DMS79 treated with DMSO at 0.1 percent for 48 hours (cell line): ENCODE data around the gene GLUD1.
"Not testable (repeated sequence)": the region's sequence is repeated elsewhere in the genome, so short reads cannot be mapped to it uniquely, and the experiment has no call there.

Experiments
- DNase-seq: peaks from one replicate; lab custom pipeline; 2025; lab: John Stamatoyannopoulos, UW

The GLUD1 gene

GRCh38 chr10:87089746-87090145 is 4.9 kb downstream of the GLUD1 start:
- no peak for DNase-seq

DNA sequence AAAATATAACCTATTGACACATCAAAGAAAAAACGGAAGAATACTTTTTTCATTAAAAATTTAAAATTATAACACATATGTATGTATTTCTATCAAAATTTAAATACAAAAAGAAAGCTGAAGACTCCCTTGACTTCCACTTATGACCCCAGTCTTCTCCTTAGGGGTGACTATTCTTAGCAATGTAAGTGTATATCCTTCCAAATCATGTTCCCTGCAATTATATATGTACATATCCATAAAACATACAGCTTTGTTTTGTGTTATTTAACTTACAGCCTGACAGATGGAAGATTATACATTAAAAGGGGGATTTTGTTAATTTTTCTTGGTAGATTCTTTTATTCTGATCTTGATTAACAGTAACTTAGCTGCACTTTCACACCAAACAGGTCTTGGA is 9.1 kb downstream of the GLUD1 start:
- no peak for DNase-seq

- DNase-seq, result not testable (repeated sequence)
These were observed 10.3 kb downstream of the GLUD1 start for GRCh38 chr10:87084291-87084782.

GRCh38 chr10:87083576-87084290 is 10.9 kb downstream of the GLUD1 start:
- not testable (repeated sequence) for DNase-seq

GRCh38 chr10:87082219-87082618 is 12.4 kb downstream of the GLUD1 start:
- DNase-seq, result not testable (repeated sequence)

- DNase-seq, result not testable (repeated sequence)
These were observed 13.1 kb downstream of the GLUD1 start for GRCh38 chr10:87081574-87081973.

DNA sequence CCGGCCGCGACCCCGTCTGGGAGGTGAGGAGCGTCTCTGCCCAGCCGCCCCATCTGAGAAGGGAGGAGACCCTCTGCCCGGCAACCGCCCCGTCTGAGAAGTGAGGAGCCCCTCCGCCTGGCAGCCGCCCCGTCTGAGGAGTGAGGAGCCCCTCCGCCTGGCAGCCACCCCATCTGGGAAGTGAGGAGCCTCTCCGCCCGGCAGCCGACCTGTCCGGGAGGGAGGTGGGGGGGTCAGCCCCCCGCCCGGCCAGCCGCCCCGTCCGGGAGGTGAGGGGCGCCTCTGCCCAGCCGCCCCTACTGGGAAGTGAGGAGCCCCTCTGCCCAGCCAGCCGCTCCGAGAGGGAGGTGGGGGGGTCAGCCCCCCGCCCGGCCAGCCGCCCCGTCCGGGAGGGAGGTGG is 14.0 kb downstream of the GLUD1 start:
- not testable (repeated sequence) for DNase-seq

DNA sequence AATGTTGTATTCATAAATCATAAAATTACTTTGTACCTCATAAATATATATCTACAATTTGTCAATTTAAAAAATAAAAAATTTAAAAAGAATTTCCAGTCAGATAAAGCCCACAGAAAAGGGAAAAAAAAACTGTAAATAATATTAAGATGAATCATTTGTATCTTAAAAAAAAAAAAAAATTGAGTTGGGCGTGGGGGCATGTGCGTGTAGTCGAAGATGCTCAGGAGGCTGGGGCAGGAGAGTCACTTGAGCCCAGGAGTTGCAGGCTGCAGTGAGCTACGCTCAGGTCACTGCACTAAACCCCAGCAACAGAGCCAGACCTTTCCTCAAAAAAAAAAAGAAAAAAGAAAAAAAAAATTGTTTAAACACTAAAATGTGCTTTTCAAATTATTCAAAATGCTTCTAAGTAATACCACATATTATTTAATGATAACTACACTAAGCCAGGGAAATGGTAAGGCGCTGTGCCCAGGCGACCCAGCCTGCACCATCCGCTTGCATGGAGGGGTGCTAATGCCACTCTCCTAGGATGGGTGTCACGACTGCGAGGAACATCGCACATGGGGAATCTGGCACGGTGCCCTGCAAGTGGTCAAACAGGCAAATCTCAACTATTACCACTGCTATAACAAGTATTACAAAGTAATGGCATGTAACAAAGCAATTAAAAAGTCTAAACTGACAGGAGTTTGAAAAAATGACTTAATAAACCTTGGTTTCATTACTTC is 15.4 kb downstream of the GLUD1 start:
- DNase-seq, result no peak

GRCh38 chr10:87076421-87076820 is 18.2 kb downstream of the GLUD1 start:
- not testable (repeated sequence) for DNase-seq

DNA sequence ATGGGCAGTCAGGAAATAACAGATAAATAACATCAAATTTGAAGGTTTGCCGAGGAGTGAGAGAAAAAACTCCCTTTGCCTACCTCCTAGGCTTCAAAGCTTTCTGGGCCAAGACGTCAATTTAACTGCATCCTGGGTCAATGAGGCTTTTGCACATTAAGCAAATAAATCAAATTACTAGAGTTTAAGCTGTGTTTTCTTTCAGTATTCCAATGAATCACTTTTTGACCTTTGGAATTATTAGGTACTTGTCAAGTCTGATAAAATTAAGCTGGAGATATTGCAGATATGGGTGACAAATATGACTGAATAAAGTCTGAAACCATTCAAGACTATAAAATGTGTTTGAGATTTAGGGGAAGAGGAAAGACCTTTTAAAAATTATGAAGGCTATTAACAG is 22.2 kb downstream of the GLUD1 start:
- no peak for DNase-seq

GRCh38 chr10:87068281-87068680 is 26.4 kb downstream of the GLUD1 start:
- no peak for DNase-seq

GRCh38 chr10:87066865-87067264 is 27.8 kb downstream of the GLUD1 start:
- DNase-seq, result no peak

DNA sequence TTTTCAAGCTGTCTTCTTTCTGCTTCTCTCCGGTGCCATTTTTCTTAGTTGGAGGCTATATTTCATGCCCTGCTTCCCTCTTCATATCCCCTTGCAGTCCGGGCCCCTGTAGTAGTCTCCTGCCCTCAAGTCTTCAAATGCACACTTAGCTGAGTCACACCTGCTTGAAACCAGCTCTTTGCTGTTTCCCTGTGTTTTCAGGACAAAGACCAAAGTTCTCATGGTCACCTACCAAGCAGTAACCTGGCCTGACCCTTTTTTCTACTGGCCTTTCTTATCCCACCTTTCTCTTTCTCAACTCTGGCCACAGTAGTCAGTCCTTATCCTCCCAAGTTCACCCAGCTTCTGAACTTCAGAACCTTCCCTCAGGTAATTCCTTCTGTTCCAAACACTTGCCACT is 28.5 kb downstream of the GLUD1 start:
- no peak for DNase-seq

DNA sequence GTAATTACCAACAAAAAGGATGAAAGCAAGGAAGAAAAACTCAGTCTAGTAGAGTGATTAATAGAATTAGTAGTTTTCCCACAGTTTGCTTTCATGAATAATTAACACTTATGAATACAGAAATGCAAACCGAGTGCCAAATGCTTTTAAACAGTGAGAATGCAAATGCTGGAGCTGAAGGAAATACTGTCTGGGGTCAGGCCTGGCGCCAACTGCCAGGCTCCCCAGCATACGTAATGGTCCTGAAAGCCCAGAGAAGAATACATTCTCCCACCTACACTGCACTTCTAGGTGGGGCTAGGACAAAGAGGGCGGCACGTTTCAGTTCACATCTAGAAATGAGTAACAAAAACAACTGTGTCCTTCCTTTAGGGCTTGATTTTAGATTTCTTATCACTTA is 30.0 kb downstream of the GLUD1 start:
- no peak for DNase-seq

GRCh38 chr10:87060280-87060928 is 34.2 kb downstream of the GLUD1 start:
- DNase-seq, result no peak

DNA sequence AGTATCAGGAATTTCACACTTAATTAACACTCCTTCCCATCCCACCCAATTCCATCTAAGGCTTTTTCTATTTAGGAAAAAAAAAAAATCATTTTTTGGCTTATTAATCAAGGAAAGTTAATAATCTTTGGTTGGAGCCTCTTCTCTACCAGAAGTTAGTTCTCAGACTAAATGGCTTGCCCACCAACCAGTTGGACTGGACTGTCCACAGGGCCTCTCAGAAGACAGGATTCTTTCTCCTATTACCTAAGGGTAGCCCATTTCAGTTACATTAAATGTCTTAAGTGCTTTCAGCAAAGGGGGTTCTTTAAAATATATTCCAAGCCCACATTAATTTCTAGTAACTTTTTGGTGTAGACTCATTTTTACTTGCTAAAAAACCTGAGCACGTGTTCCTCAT is 35.2 kb downstream of the GLUD1 start:
- DNase-seq, result no peak

DNA sequence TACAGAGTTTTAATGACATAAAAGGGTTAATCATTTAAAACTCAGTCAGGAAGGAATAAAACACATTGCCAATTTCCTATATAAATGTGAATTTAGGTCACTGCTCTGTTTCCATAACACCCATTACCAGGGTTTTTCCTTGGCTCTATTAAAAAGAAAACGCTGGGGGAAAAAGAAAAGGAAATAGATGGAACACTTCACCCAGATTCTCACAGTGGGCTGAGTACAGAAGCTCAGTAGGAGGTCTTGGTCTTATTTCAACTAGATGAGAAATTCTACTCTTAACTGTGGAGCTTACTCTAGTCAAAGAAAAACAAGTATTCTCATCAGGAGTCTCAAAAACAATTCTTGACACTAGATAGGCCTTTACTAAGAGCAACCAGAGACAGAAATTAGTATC is 36.5 kb downstream of the GLUD1 start:
- DNase-seq, result no peak

DNA sequence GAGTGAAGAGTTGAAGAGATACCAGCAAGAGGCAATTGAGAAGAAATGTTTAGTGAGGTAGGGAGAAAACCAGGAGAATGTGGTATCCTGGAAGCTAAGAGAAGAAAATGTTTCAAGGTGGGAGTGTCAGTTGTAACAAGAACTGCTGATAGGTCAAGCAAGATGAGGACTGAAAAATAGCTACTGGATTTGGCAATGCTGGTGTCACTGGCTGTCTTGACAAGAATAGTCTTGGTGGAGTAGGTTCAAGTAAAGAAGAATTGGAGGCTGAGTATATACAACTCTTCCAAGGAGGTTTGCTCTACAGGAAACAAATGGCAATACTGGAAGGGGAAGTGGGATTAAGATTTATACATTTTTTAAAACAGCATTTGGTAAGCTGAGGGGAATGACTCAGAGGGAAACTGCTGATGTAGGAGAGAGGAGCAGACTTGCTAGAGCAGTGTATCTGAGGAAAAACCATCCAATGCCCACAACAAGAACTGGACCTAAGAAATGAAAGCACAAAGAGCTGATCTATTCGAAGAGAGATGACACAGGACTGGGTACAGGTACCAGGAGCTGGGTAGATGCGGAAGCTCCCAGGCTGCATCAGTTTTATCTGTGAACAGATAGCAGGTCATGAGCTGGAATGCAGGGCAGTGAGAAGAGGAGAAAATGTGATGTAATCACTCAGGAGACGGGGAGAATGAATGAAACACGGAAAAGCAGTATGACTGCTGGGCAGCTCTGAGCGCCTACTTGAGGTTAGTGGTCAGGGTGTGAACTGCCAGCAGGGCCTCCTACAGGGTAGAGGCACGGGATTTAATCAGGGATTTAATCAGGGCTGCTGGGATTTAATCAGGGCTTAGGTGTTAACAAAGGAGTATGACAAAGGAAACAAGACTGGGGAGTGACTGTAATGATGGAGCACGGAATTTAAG is 40.0 kb downstream of the GLUD1 start:
- no peak for DNase-seq

- DNase-seq, result no peak
These were observed 41.0 kb downstream of the GLUD1 start for GRCh38 chr10:87053577-87054181.

DNA sequence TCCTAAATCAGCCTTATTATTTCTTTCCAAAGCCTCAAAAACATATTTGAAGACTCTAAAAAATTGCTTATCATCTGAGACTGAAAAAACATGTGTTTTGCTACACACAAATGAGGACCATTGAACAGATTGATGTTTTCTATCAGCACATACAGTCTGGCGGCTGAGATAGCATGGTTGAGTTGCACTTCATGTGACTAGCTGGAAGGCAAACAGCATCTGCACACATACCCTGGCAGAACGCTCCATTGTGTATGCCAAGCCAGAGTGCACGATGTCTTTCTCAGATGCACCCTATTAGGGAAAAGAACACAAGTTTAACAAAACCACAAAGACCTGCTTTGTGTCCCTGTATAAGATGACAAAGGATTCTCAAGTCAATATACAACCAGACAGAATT is 41.5 kb downstream of the GLUD1 start:
- DNase-seq, result no peak

GRCh38 chr10:87045434-87045938 is 49.2 kb downstream of the GLUD1 start:
- DNase-seq, result no peak
